ENCODE measurements around the gene RUBCNL. TPM values are rescaled to one million over a fixed set of nuclear protein-coding genes. Genes with fewer than 3 reads are reported as not detected.

Gene RUBCNL
- total RNA-seq, 1 donor from 2014 or later = 168 TPM

DNA sequence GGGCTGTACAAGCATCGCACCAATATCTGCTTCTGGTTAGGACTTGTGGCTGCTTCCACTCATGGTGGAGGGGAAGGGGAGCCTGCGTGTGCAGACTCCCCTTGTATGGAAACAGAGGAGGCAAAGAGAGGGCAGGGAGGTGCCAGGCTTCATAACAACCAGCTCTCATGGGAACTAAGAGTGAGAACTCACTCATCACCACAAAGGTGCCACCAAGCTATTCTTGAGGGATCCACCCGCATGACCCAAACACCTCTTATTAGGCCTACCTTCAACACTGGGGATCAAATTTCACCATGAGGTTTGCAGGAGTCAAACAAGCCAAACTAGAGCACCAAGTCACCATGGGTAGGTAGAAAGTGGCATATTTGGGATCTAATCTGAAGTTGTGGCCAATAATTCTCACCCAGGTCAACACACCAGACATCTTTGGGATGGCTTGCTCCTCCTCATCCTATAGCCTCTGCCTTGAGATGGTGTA, 46.4 kb downstream of the RUBCNL start:
- POLR2A ChIA-PET = interaction anchor here (0.7 to 3.3 kb wide), 6 partner anchors 14 to 49 kb away, joined by 3 to 15 read pairs (median 6); partner anchors contain the start of gene RUBCNL
- H3K27ac Mint-ChIP-seq = peak overlapping the region; percentile 91
- H3K4me3 Mint-ChIP-seq = peak overlapping the region; percentile 63
- H3K36me3 Mint-ChIP-seq (ENCODE audit: low read depth) = peaks cover 85% of the 10 kb centered on the region
- CTCF ChIA-PET = interaction anchor here (0.6 kb wide), 1 partner anchor 17 kb away, joined by 4 read pairs; no protein-coding TSS in a partner anchor
- H3K4me1 Mint-ChIP-seq = peaks cover 68% of the 10 kb centered on the region
- intact Hi-C loops (cut with micrococcal nuclease) = loop anchor here (1.0 to 2.0 kb wide), 2 partner anchors 14 to 34 kb away; no protein-coding TSS in a partner anchor
- H3K27me3 Mint-ChIP-seq = no peaks in the 10 kb centered on the region
- peaks cover 7% of the 10 kb centered on the region for H3K9me3 Mint-ChIP-seq
- DNase-seq (no peak), ATAC-seq (ENCODE audit: low read depth) (no peak)
- TF ChIP-seq, protein P1, sequence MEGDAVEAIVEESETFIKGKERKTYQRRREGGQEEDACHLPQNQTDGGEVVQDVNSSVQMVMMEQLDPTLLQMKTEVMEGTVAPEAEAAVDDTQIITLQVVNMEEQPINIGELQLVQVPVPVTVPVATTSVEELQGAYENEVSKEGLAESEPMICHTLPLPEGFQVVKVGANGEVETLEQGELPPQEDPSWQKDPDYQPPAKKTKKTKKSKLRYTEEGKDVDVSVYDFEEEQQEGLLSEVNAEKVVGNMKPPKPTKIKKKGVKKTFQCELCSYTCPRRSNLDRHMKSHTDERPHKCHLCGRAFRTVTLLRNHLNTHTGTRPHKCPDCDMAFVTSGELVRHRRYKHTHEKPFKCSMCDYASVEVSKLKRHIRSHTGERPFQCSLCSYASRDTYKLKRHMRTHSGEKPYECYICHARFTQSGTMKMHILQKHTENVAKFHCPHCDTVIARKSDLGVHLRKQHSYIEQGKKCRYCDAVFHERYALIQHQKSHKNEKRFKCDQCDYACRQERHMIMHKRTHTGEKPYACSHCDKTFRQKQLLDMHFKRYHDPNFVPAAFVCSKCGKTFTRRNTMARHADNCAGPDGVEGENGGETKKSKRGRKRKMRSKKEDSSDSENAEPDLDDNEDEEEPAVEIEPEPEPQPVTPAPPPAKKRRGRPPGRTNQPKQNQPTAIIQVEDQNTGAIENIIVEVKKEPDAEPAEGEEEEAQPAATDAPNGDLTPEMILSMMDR (IDR thresholded peaks at IDR 0.05) = no peak

DNA sequence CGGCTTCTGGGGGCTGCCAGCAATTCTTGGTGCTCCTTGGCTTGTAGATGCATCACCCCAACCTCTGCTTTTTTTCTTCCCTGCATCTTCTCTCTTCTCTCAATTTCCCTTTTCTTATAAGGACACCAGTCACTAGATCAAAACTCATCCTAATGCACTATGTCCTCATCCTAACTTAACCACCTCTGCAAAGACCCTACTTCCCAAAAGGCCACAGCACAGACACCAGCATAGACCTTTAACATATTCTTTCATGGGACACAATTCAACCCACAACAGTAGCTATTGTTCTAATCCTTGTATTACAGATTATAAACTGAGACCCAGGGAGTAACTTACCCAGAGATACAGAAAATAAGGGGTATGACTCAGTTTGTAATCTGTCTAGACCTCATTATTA, 47.0 kb downstream of the RUBCNL start:
- no peak for ATAC-seq (ENCODE audit: low read depth)
- DNase-seq = no peak
- ChIA-PET CTCF (no interaction called here), POLR2A (interaction anchor here (1.2 to 3.3 kb wide), 5 partner anchors 15 to 50 kb away, joined by 3 to 15 read pairs (median 7); partner anchors contain the start of gene RUBCNL)
- H3K27me3 Mint-ChIP-seq = no peaks in the 10 kb centered on the region
- peaks cover 70% of the 10 kb centered on the region for H3K4me1 Mint-ChIP-seq
- intact Hi-C loops (cut with micrococcal nuclease) = loop anchor here (2.0 kb wide), 1 partner anchor 15 kb away; no protein-coding TSS in a partner anchor
- peaks cover 83% of the 10 kb centered on the region for H3K36me3 Mint-ChIP-seq (ENCODE audit: low read depth)
- H3K27ac Mint-ChIP-seq = peak overlapping the region; percentile 91
- H3K9me3 Mint-ChIP-seq = peaks cover 7% of the 10 kb centered on the region
- TF ChIP-seq, protein P1 (IDR thresholded peaks at IDR 0.05) = no peak
- H3K4me3 Mint-ChIP-seq = no peak overlapping the region

DNA sequence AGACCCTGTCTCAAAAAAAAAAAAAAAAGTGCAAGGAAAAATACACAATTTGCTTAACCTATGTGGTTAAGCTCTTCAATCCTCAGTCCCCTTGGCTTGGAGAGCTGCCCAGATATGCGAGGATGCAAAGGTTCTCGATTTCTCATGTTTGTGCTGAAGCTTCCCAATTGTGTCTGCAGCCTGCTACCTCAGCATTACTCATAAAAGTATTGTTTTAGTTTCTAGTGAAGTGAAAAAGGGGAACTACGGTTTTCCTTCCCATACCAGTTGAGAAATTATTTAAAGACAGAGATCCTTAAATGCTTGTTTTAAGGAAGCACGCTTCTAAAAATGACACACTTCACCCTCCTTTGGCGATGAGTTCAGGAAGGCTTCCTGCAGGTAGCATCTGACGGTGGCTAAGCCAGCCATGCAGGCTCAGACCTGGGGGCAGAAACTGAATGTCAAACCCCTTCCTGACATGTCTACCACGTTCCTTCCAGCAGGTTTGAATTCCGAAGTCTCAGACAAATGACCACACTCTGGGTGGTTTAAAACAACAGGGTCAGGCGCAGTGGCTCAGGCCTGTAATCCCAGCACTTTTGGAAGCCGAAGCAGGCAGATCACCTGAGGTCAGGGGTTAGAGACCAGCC, 47.9 kb downstream of the RUBCNL start:
- DNase-seq (no peak), ATAC-seq (ENCODE audit: low read depth) (peak; percentile 35)
- Mint-ChIP-seq H3K27me3 (no peaks in the 10 kb centered on the region), H3K9me3 (peaks cover 7% of the 10 kb centered on the region), H3K27ac (peak overlapping the region; percentile 91), H3K4me1 (peaks cover 76% of the 10 kb centered on the region), H3K36me3 (ENCODE audit: low read depth) (peaks cover 77% of the 10 kb centered on the region), H3K4me3 (peak overlapping the region; percentile 49)
- TF ChIP-seq, protein P1 (IDR thresholded peaks at IDR 0.05) = no peak
- POLR2A ChIA-PET = interaction anchor here (0.7 to 3.3 kb wide), 5 partner anchors 35 to 287 kb away, joined by 4 to 15 read pairs (median 6); partner anchors contain the start of gene RUBCNL
- intact Hi-C loops (cut with micrococcal nuclease) = loop anchor here (1.0 to 2.0 kb wide), 2 partner anchors 18 to 48 kb away; partner anchors contain the start of gene RUBCNL
- CTCF ChIA-PET = interaction anchor here (0.6 kb wide), 1 partner anchor 155 kb away, joined by 3 read pairs; no protein-coding TSS in a partner anchor

DNA sequence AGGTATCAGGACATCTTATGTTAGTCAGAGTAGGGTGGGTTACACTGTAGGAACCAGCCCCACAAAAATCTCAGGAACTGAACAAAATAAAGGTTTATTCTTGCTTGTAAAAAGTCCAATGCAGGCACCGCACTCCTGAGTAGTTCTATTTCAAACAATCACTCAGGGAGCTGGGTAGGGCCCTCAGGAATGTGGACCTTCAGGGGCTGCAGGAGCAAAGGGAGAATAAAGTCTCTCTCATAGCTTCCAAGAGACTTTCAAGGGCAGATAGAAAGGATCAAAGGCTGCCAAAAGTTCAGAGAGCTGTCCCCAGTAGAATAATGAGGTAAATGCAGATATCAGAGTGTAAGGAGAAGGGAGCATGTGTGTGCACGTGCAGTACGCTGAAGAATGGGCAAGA, 49.4 kb downstream of the RUBCNL start:
- TF ChIP-seq, protein P1 (IDR thresholded peaks at IDR 0.05) = no peak
- CTCF ChIA-PET = no interaction called here
- no peak overlapping the region for H3K4me3 Mint-ChIP-seq
- H3K36me3 Mint-ChIP-seq (ENCODE audit: low read depth) = peaks cover 63% of the 10 kb centered on the region
- H3K27ac Mint-ChIP-seq = peak overlapping the region; percentile 61
- H3K9me3 Mint-ChIP-seq = peaks cover 7% of the 10 kb centered on the region
- no peaks in the 10 kb centered on the region for H3K27me3 Mint-ChIP-seq
- DNase-seq = no peak
- H3K4me1 Mint-ChIP-seq = peaks cover 82% of the 10 kb centered on the region
- POLR2A ChIA-PET = no interaction called here
- intact Hi-C loops (cut with micrococcal nuclease) = loop anchor here (2.0 kb wide), 1 partner anchor 17 kb away; no protein-coding TSS in a partner anchor
- ATAC-seq (ENCODE audit: low read depth) = no peak

Data from activated B cell treated with CpG ODN at 0.5 μM for 24 hours (primary cell).